ENCODE results near the gene NPHP4. TPM values are rescaled to one million over a fixed set of nuclear protein-coding genes. Genes with fewer than 3 reads are reported as not detected.

Gene NPHP4
- polyA plus RNA-seq, 2 of the 4 experiments (the other 2 are of a cell fraction), result 2.9 to 5.1 TPM

DNA sequence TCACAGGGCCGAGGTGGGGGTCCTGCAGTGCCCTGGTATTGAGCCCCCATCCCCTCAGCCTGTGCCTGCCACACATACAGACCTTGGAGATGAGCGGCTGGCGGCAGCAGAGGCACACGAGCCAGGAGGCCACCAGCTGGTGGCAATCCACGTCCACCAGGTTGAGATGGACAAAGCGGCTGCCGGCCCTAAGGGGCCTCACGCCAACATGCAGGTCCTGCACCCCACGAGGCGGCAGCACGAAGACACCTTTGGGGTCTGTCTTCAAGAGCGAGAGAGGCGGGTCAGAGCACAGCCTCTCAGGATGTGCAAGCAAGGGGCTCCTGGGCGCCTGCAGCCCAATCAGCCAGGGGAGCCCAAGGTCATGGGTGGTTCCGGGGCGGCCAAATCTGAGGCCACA is 128.0 kb downstream of the NPHP4 start:
- TF ChIP-seq RNF2 (IDR thresholded peaks at IDR 0.05; ENCODE audit: borderline replicate concordance, low read depth) (no peak), CHD2 (IDR thresholded peaks at IDR 0.05; ENCODE audit: low read length, partially characterized antibody) (no peak), JUN (IDR thresholded peaks at IDR 0.05) (no peak), SMC3 (IDR thresholded peaks at IDR 0.05) (no peak), KDM5A (IDR thresholded peaks at IDR 0.05) (no peak), FOSB (CRISPR knock-in tag; IDR thresholded peaks at IDR 0.05) (no peak), NFE2L2 (conservative IDR thresholded peaks at IDR 0.05; ENCODE audit: low read length) (no peak), EP300 (IDR thresholded peaks at IDR 0.05) (no peak), BHLHE40 (IDR thresholded peaks at IDR 0.05; ENCODE audit: low read depth, low read length) (no peak), EHMT2 (IDR thresholded peaks at IDR 0.05; ENCODE audit: low read depth) (no peak), MYC (IDR thresholded peaks at IDR 0.05; ENCODE audit: borderline replicate concordance, low read length) (no peak), CHD4 (IDR thresholded peaks at IDR 0.05; ENCODE audit: borderline replicate concordance) (no peak), ESRRA (IDR thresholded peaks at IDR 0.05; ENCODE audit: borderline replicate concordance, low read length) (no peak), HDAC2 (IDR thresholded peaks at IDR 0.05) (no peak)
- TF ChIP-seq, protein P1, sequence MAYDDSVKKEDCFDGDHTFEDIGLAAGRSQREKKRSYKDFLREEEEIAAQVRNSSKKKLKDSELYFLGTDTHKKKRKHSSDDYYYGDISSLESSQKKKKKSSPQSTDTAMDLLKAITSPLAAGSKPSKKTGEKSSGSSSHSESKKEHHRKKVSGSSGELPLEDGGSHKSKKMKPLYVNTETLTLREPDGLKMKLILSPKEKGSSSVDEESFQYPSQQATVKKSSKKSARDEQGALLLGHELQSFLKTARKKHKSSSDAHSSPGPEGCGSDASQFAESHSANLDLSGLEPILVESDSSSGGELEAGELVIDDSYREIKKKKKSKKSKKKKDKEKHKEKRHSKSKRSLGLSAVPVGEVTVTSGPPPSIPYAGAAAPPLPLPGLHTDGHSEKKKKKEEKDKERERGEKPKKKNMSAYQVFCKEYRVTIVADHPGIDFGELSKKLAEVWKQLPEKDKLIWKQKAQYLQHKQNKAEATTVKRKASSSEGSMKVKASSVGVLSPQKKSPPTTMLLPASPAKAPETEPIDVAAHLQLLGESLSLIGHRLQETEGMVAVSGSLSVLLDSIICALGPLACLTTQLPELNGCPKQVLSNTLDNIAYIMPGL (CRISPR knock-in tag; IDR thresholded peaks at IDR 0.05; ENCODE audit: borderline replicate concordance), result no peak
- TF ChIP-seq, protein P2, sequence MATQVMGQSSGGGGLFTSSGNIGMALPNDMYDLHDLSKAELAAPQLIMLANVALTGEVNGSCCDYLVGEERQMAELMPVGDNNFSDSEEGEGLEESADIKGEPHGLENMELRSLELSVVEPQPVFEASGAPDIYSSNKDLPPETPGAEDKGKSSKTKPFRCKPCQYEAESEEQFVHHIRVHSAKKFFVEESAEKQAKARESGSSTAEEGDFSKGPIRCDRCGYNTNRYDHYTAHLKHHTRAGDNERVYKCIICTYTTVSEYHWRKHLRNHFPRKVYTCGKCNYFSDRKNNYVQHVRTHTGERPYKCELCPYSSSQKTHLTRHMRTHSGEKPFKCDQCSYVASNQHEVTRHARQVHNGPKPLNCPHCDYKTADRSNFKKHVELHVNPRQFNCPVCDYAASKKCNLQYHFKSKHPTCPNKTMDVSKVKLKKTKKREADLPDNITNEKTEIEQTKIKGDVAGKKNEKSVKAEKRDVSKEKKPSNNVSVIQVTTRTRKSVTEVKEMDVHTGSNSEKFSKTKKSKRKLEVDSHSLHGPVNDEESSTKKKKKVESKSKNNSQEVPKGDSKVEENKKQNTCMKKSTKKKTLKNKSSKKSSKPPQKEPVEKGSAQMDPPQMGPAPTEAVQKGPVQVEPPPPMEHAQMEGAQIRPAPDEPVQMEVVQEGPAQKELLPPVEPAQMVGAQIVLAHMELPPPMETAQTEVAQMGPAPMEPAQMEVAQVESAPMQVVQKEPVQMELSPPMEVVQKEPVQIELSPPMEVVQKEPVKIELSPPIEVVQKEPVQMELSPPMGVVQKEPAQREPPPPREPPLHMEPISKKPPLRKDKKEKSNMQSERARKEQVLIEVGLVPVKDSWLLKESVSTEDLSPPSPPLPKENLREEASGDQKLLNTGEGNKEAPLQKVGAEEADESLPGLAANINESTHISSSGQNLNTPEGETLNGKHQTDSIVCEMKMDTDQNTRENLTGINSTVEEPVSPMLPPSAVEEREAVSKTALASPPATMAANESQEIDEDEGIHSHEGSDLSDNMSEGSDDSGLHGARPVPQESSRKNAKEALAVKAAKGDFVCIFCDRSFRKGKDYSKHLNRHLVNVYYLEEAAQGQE (IDR thresholded peaks at IDR 0.05), result no peak
- TF ChIP-seq, protein P3, sequence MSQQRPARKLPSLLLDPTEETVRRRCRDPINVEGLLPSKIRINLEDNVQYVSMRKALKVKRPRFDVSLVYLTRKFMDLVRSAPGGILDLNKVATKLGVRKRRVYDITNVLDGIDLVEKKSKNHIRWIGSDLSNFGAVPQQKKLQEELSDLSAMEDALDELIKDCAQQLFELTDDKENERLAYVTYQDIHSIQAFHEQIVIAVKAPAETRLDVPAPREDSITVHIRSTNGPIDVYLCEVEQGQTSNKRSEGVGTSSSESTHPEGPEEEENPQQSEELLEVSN (IDR thresholded peaks at IDR 0.05; ENCODE audit: borderline replicate concordance, low read depth), result no peak
- Histone ChIP-seq H3K9me3 (no peaks in the 10 kb centered on the region), H3K4me2 (no peak overlapping the region), H3K4me1 (no peaks in the 10 kb centered on the region), H3K27ac (no peak overlapping the region), H3K4me3 (no peak overlapping the region)
- ChIA-PET POLR2A (no interaction called here), CTCF (interaction anchor here (1.3 kb wide), 1 partner anchor 11 kb away, joined by 3 read pairs; no protein-coding TSS in a partner anchor)
- DNase-seq (ENCODE audit: low read depth in 1 of 2, low spot score in 1 of 2) (no peak), ATAC-seq (no peak), FAIRE-seq (no peak)
- WGBS (ENCODE audit: missing lambda C conversion rate), result 97% methylated on average over 12 of the region's 16 CpGs

DNA sequence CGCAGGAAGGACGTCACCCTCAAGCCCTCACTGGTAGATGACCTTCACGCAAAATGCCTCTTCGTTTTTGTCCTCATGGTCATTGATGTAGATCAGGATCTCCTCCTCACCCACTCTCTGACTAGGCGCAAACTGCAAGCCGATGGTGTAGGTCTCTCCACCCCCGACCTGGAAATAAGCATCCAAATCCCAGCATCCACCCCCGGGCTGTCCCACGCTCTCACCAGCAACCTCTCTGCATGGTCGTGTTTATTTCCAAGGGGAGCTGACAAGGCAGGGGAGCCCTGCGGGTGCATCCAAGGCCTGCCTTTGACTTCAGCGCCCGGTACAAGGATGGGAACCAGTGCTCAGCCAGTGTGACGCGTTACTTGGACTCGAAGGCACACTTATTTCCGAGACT is 129.0 kb downstream of the NPHP4 start:
- H3K4me3 ChIP-seq, result no peak overlapping the region
- H3K4me2 ChIP-seq, result no peak overlapping the region
- H3K27ac ChIP-seq, result no peak overlapping the region
- H3K9me3 ChIP-seq, result no peaks in the 10 kb centered on the region
- ATAC-seq (no peak), DNase-seq (ENCODE audit: low read depth in 1 of 2, low spot score in 1 of 2) (no peak), FAIRE-seq (no peak)
- ChIA-PET CTCF (interaction anchor here (1.3 kb wide), 1 partner anchor 10 kb away, joined by 3 read pairs; no protein-coding TSS in a partner anchor), POLR2A (no interaction called here)
- TF ChIP-seq JUN (IDR thresholded peaks at IDR 0.05) (no peak), JUNB (IDR thresholded peaks at IDR 0.05) (no peak), HDAC2 (IDR thresholded peaks at IDR 0.05) (no peak), SREBF2 (IDR thresholded peaks at IDR 0.05) (no peak), EP300 (IDR thresholded peaks at IDR 0.05) (no peak), KDM5A (IDR thresholded peaks at IDR 0.05) (no peak), MYC (IDR thresholded peaks at IDR 0.05; ENCODE audit: borderline replicate concordance, low read length) (no peak), CHD2 (IDR thresholded peaks at IDR 0.05; ENCODE audit: low read length, partially characterized antibody) (no peak), FOSL2 (IDR thresholded peaks at IDR 0.05) (no peak), FOSL2 (CRISPR knock-in tag; IDR thresholded peaks at IDR 0.05) (no peak), ESRRA (IDR thresholded peaks at IDR 0.05; ENCODE audit: borderline replicate concordance, low read length) (no peak), PHF8 (IDR thresholded peaks at IDR 0.05; ENCODE audit: borderline replicate concordance, low read depth) (no peak), CBX2 (IDR thresholded peaks at IDR 0.05; ENCODE audit: borderline replicate concordance, low read depth) (no peak), RNF2 (IDR thresholded peaks at IDR 0.05; ENCODE audit: borderline replicate concordance, low read depth) (no peak), EHF (CRISPR knock-in tag; IDR thresholded peaks at IDR 0.05) (no peak)
- TF ChIP-seq, protein P4, sequence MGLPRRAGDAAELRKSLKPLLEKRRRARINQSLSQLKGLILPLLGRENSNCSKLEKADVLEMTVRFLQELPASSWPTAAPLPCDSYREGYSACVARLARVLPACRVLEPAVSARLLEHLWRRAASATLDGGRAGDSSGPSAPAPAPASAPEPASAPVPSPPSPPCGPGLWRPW (IDR thresholded peaks at IDR 0.05), result no peak
- TF ChIP-seq, protein P5, sequence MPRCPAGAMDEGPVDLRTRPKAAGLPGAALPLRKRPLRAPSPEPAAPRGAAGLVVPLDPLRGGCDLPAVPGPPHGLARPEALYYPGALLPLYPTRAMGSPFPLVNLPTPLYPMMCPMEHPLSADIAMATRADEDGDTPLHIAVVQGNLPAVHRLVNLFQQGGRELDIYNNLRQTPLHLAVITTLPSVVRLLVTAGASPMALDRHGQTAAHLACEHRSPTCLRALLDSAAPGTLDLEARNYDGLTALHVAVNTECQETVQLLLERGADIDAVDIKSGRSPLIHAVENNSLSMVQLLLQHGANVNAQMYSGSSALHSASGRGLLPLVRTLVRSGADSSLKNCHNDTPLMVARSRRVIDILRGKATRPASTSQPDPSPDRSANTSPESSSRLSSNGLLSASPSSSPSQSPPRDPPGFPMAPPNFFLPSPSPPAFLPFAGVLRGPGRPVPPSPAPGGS (IDR thresholded peaks at IDR 0.05), result no peak
- TF ChIP-seq, protein P6, sequence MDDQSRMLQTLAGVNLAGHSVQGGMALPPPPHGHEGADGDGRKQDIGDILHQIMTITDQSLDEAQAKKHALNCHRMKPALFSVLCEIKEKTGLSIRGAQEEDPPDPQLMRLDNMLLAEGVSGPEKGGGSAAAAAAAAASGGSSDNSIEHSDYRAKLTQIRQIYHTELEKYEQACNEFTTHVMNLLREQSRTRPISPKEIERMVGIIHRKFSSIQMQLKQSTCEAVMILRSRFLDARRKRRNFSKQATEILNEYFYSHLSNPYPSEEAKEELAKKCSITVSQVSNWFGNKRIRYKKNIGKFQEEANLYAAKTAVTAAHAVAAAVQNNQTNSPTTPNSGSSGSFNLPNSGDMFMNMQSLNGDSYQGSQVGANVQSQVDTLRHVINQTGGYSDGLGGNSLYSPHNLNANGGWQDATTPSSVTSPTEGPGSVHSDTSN (IDR thresholded peaks at IDR 0.05), result no peak
- WGBS (ENCODE audit: missing lambda C conversion rate), result 88% methylated on average over 16 of the region's 17 CpGs
- H3K4me1 ChIP-seq, result no peaks in the 10 kb centered on the region
